Osteoblast (primary cell): ENCODE data around the gene GNG12. TPM values are rescaled to one million over a fixed set of nuclear protein-coding genes. Genes with fewer than 3 reads are reported as not detected.

Experiments
- DNase-seq: peaks from one replicate; pipeline ENCODE4 v3.0.0; 2011; ENCODE audit warnings: low spot score, mixed read lengths; ENCODE audit not compliant: insufficient read length; ENCODE audit errors: missing footprints
- H2AFZ ChIP-seq: 2 replicates; pipeline ENCODE4 v1.6.0; 2011; ENCODE audit warnings: mild to moderate bottlenecking, low read length
- H3K27ac ChIP-seq: 2 replicates; pipeline ENCODE4 v1.5.1; 2011; ENCODE audit warnings: mild to moderate bottlenecking, low read depth, low read length, moderate library complexity
- H3K27me3 ChIP-seq: 2 replicates; pipeline ENCODE4 v1.6.0; 2012; ENCODE audit warnings: mild to moderate bottlenecking, control low read depth, inconsistent platforms, low read length, moderate library complexity; ENCODE audit not compliant: insufficient read depth
- H3K36me3 ChIP-seq: 2 replicates; pipeline ENCODE4 v1.5.1; 2011; ENCODE audit warnings: mild to moderate bottlenecking, low read length, control low read depth, moderate library complexity; ENCODE audit not compliant: insufficient read depth
- H3K4me1 ChIP-seq: 2 replicates; pipeline ENCODE4 v1.5.1; 2011; ENCODE audit warnings: mild to moderate bottlenecking, low read length, control low read depth, moderate library complexity; ENCODE audit not compliant: insufficient read depth
- H3K4me2 ChIP-seq: 2 replicates; pipeline ENCODE4 v1.6.0; 2011; ENCODE audit warnings: mild to moderate bottlenecking, low read length; ENCODE audit not compliant: insufficient read depth
- H3K4me3 ChIP-seq: fragments of 200-600 bp; sonication (generic); 3 replicates; pipeline ENCODE4 v1.5.1; 2012; ENCODE audit warnings: mild to moderate bottlenecking, low read length, inconsistent platforms; ENCODE audit not compliant: insufficient read depth
- H3K79me2 ChIP-seq: 2 replicates; pipeline ENCODE4 v1.6.0; 2012; ENCODE audit warnings: mild to moderate bottlenecking, low read length, control low read depth, inconsistent platforms; ENCODE audit not compliant: insufficient read depth
- H3K9me3 ChIP-seq: 2 replicates; pipeline ENCODE4 v1.5.1; 2011; ENCODE audit warnings: low read depth, low read length, control low read depth
- H4K20me1 ChIP-seq: 2 replicates; pipeline ENCODE4 v1.6.0; 2012; ENCODE audit warnings: mild to moderate bottlenecking, low read length, control low read depth; ENCODE audit not compliant: insufficient read depth
- total RNA-seq: library from RNA; depleted of rRNA; stranded (reverse); fragments of >200 nt; gene quantifications from 2 replicates; pipeline ENCODE4 v1.2.3, GENCODE V29; 2012
- TF ChIP-seq, protein P1 (sequence below): IDR thresholded peaks from 2 replicates; pipeline ENCODE4 v1.5.1; 2011; ENCODE audit warnings: mild to moderate bottlenecking, low read depth, low read length, moderate library complexity; ENCODE audit errors: extremely low read depth

GNG12 gene
- total RNA-seq, 1 donor, result 219 TPM

GRCh38 chr1:67790201-67790692 lies 43.0 kb downstream of the GNG12 start:
- no peak overlapping the region for H3K4me2 ChIP-seq
- peaks cover 74% of the 10 kb centered on the region for H3K79me2 ChIP-seq
- no peak overlapping the region for H2AFZ ChIP-seq
- no peaks in the 10 kb centered on the region for H3K9me3 ChIP-seq
- H4K20me1 ChIP-seq, result peaks cover 29% of the 10 kb centered on the region
- no peaks in the 10 kb centered on the region for H3K36me3 ChIP-seq
- peaks cover 79% of the 10 kb centered on the region for H3K4me1 ChIP-seq
- peak overlapping the region; percentile 98 for H3K27ac ChIP-seq
- no peak overlapping the region for H3K4me3 ChIP-seq
- no peak for DNase-seq
- no peaks in the 10 kb centered on the region for H3K27me3 ChIP-seq
- TF ChIP-seq, protein P1, sequence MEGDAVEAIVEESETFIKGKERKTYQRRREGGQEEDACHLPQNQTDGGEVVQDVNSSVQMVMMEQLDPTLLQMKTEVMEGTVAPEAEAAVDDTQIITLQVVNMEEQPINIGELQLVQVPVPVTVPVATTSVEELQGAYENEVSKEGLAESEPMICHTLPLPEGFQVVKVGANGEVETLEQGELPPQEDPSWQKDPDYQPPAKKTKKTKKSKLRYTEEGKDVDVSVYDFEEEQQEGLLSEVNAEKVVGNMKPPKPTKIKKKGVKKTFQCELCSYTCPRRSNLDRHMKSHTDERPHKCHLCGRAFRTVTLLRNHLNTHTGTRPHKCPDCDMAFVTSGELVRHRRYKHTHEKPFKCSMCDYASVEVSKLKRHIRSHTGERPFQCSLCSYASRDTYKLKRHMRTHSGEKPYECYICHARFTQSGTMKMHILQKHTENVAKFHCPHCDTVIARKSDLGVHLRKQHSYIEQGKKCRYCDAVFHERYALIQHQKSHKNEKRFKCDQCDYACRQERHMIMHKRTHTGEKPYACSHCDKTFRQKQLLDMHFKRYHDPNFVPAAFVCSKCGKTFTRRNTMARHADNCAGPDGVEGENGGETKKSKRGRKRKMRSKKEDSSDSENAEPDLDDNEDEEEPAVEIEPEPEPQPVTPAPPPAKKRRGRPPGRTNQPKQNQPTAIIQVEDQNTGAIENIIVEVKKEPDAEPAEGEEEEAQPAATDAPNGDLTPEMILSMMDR, result no peak

DNA sequence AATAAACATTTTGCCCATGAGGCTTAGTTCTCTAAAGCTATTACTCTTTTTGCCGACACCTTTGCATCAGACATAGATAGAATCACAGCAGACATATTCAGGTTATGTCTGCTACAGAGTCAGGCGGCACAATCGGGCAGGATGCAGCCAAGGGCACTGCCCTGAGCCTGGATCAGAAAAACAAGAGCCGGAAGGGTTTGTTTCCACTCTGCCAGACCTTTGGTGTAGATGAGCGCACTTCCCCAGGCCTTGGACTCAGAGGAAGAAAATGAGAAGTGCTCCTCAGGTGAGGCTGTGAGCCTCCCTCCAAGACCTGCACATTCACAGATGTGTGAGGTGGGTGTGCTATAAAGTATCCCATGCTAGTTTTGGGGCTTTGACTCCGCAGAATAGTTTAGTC lies 43.7 kb downstream of the GNG12 start:
- Histone ChIP-seq H3K4me2 (no peak overlapping the region), H3K4me1 (peaks cover 72% of the 10 kb centered on the region)
- no peak for DNase-seq

GRCh38 chr1:67788904-67789303 lies 44.4 kb downstream of the GNG12 start:
- no peak overlapping the region for H2AFZ ChIP-seq
- no peak overlapping the region for H3K4me2 ChIP-seq
- TF ChIP-seq, protein P1, result no peak
- H3K27me3 ChIP-seq, result no peaks in the 10 kb centered on the region
- H3K27ac ChIP-seq, result peak overlapping the region; percentile 15
- DNase-seq, result no peak
- peaks cover 69% of the 10 kb centered on the region for H3K79me2 ChIP-seq
- no peaks in the 10 kb centered on the region for H3K36me3 ChIP-seq
- no peaks in the 10 kb centered on the region for H3K9me3 ChIP-seq
- H3K4me3 ChIP-seq, result no peak overlapping the region
- H3K4me1 ChIP-seq, result peaks cover 66% of the 10 kb centered on the region
- H4K20me1 ChIP-seq, result peaks cover 33% of the 10 kb centered on the region

More for the DNA sequence above, 43.7 kb downstream of the GNG12 start:
- Histone ChIP-seq H3K9me3 (no peaks in the 10 kb centered on the region), H3K27ac (no peak overlapping the region), H3K27me3 (no peaks in the 10 kb centered on the region), H4K20me1 (peaks cover 33% of the 10 kb centered on the region), H3K4me3 (no peak overlapping the region), H3K36me3 (no peaks in the 10 kb centered on the region), H2AFZ (no peak overlapping the region), H3K79me2 (peaks cover 73% of the 10 kb centered on the region)
- TF ChIP-seq, protein P1, result no peak

DNA sequence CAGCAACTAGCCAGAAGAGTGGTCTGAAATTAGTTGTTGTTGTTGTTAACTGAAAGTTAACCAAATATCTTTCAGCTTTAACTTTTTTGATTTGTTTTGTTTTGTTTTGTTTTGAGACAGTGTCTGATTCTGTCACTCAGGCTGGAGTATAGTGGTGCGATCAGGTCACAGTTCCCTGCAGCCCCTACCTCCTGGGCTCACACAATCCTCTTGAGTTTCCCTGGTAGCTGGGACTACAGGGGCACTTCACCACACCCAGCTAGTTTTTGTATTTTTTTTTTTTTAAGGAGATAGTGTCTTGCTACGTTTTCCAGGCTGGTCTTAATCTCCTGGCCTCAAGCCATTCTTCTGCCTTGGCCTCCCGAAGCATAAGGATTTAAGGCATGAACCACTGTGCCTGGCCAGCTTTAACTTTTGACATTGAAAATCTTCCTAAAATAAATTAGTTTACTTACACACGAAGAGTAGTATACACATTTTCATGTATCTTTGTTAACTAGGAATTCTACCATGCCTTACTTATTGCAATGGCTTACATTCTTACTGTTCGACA lies 45.0 kb downstream of the GNG12 start:
- TF ChIP-seq, protein P1, result no peak
- Histone ChIP-seq H4K20me1 (peaks cover 33% of the 10 kb centered on the region), H3K27me3 (no peaks in the 10 kb centered on the region), H3K36me3 (no peaks in the 10 kb centered on the region), H3K4me1 (peaks cover 60% of the 10 kb centered on the region), H3K27ac (peak overlapping the region; percentile 15), H3K79me2 (peaks cover 70% of the 10 kb centered on the region), H2AFZ (no peak overlapping the region), H3K9me3 (no peaks in the 10 kb centered on the region), H3K4me3 (no peak overlapping the region), H3K4me2 (no peak overlapping the region)
- no peak for DNase-seq
